Activated T-cell treated with anti-CD3 and anti-CD28 coated beads, Interleukin-2, amount 50 U/mL, for 1 hour (primary cell): Measurements from ENCODE around the gene INPP5K.
A peak's percentile ranks its signal among the peaks of the same experiment; 100 is the strongest.

Source experiments
- DNase-seq: peaks from one replicate; pipeline ENCODE4 v3.0.0-alpha.2; 2020

INPP5K gene

GRCh38 chr17:1505586-1505985 is 10.8 kb downstream of the INPP5K start:
- no peak for DNase-seq

GRCh38 chr17:1504866-1505265 is 11.5 kb downstream of the INPP5K start:
- DNase-seq = no peak

- DNase-seq = no peak
Measured at GRCh38 chr17:1503699-1504098, 12.7 kb downstream of the INPP5K start.

- DNase-seq = no peak
Measured at GRCh38 chr17:1498869-1499268, 17.5 kb downstream of the INPP5K start.

GRCh38 chr17:1498233-1498632 is 18.2 kb downstream of the INPP5K start:
- DNase-seq = no peak

- DNase-seq = no peak
Measured at GRCh38 chr17:1497831-1498230, 18.6 kb downstream of the INPP5K start.

GRCh38 chr17:1496869-1497268 is 19.5 kb downstream of the INPP5K start:
- no peak for DNase-seq

- no peak for DNase-seq
Measured at GRCh38 chr17:1495265-1495989, 21.0 kb downstream of the INPP5K start.

- no peak for DNase-seq
Measured at GRCh38 chr17:1494736-1495253, 21.6 kb downstream of the INPP5K start.

- no peak for DNase-seq
Measured at GRCh38 chr17:1494203-1494602, 22.2 kb downstream of the INPP5K start.

- no peak for DNase-seq
Measured at GRCh38 chr17:1493291-1493980, 23.0 kb downstream of the INPP5K start.

- peak; percentile 32 for DNase-seq
Measured at GRCh38 chr17:1492249-1493206, 23.9 kb downstream of the INPP5K start, which contains the start of gene MYO1C. MYO1C (minus strand) TSS chr17:1492686; CDS start chr17:1492487, 199 bp downstream.

GRCh38 chr17:1491443-1492248 is 24.8 kb downstream of the INPP5K start:
- peak; percentile 56 for DNase-seq

- DNase-seq = peak; percentile 74
Measured at GRCh38 chr17:1490643-1491442, 25.6 kb downstream of the INPP5K start.

GRCh38 chr17:1488826-1489270 is 27.6 kb downstream of the INPP5K start:
- no peak for DNase-seq

- DNase-seq = peak; percentile 86
Measured at GRCh38 chr17:1487939-1488825, 28.2 kb downstream of the INPP5K start.

GRCh38 chr17:1486802-1487695 is 29.4 kb downstream of the INPP5K start:
- peak; percentile 85 for DNase-seq

- peak; percentile 78 for DNase-seq
Measured at GRCh38 chr17:1485423-1486376, 30.7 kb downstream of the INPP5K start.
